Measurements from ENCODE around the gene POLR1D.
A peak's percentile ranks its signal among the peaks of the same experiment; 100 is the strongest.
"Not testable (repeated sequence)": the region's sequence is repeated elsewhere in the genome, so short reads cannot be mapped to it uniquely, and the experiment has no call there.

Gene POLR1D

DNA sequence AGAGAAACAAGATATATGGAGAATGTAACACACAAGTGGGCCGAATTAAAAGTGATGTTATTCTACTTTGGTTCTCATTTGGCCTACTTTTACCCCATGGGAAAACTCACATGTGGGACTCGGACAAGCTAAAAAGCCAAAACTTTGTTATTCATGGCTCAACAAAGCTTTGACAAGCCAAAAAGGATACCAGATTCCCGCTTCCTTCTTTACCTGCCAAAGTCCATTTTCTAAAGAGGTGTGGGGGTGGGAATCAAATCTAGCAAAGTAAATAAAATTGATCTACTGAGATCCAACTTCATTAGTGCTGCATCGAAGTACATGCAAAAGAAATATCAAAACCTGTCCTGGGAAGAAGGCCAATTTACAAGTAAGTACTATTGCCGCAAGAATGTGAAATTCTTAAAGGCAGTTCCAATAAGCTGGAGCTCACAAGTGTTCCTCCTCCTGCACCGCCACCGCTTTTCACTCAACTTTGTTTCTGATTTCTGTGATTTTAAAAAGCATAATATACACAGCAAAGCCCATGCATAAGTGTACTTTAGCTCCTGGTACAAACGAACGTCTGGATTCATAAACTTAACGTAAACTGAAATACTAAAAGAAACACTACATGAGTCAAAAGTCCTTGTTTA is 2.5 kb upstream of the POLR1D start:
- DNase-seq: no peak

DNA sequence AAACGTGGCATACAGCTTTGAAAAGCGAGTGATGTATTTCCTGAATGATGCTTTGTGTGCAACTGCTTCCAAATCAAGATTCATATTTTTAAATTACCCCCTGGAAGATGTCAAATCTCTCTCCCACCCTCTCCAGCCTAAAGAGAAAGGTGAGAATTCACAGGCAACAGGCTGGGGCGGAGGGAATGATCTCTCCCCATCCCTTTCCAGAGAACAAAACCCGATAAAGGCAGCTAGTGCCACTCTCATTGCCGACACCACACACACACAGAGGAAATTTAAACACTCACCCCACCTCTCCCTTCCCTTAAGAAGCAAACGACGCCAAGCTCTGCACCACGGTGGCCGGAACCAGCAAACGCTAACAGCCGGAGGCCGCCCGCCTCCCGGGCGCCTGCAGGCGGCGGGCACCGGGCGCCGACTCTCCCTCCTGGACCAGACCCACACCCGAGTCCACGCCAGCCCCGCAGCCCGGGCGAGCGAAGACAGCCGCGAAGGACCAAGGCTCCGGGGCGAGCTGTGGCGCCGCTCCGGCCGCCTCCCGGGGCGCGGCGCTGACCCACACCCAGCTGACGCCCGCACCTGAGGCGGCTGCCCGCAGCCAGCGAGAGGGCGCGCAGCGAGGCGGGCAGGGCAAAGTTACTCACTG is 1.8 kb upstream of the POLR1D start:
- peak; percentile 43 for DNase-seq

DNA sequence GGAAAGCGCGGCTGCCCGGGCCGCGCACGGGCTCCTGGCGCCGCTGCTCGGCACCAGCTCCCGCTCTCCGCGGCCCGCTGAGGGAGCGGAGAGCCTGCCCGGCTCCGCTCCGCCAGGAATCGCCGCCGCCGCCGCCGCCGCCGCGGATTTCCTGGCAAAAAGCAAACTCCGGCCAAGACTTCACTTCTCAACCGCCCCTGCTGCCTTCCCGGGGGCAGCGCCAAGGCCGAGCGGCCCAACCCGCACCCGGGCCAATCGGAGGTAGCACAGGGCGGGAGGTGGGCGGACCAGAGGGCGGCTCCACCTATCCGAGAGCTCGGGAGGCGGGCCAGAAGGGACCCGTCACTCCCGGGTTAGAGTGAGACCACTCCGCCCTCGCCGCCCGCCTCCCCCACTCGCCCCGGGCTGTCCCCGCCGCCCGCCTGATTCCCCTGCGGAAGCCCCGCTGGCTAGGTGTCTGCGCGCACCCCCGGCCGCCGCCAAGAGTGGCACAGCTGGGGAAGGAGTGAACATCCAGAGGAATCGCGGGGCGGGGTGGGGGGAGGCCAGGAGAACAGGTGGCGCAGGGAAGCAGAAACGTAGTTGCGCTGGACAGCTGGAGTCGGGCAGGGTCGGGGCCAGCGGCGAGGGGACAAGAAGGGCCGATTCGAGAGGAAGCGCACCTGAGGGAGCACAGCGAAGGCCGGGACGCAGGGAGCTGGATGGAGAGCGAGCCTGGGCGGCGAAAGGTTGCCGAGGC is 1.1 kb upstream of the POLR1D start, which contains the start of gene LNX2:
Gene LNX2 (minus strand): TSS at position 153 of the 739 bp plus-strand sequence. CDS start 38,826 bp downstream, outside the sequence.
- DNase-seq: peak; percentile 98

DNA sequence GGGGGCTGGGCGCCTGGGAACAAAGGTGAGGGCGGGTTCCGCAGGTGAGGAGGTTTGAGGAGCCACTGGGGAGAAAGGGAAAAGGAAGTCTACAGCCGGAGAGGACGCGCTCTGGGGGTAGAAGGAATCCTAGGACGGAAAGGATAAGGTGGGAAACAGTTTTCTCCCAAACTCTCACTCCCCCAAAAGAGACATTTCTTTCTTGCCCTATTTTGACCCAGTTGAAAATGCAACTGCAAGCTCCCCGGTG is 651 bp upstream of the POLR1D start:
- no peak for DNase-seq

DNA sequence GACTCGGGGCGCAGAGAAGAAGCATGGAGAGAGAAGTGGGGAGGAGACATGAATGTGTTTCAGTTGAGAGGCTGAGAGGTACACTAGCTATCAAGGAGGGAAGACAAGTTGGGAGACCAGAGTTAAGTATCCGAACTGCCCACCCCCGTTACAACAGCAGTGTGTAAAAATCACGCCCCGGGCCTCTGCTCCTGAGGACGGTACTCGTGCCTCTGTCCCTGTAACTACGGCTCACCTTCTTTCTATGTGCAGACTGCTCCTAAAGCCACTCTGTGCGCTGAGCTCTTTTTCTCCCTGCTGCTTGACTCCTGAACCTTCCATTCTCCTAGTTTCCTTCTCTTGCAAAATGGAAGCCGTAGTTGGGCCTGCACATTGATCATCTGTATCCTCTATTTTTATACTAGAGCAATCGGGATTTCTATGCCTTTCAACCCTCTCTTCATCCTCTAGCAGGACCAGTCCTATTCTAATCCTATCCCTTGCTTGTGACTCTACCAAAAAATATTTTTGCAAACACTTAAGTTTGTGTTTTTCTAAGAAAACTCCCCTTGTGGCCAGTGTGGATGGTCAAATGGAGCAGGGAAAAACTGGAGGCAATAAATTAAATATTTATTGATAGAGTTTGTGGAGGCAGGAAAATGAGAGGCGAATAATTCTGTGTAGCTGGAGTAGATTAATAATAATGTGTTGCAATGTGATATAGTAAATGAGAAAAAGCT is 569 bp downstream of the POLR1D start:
- no peak for DNase-seq

DNA sequence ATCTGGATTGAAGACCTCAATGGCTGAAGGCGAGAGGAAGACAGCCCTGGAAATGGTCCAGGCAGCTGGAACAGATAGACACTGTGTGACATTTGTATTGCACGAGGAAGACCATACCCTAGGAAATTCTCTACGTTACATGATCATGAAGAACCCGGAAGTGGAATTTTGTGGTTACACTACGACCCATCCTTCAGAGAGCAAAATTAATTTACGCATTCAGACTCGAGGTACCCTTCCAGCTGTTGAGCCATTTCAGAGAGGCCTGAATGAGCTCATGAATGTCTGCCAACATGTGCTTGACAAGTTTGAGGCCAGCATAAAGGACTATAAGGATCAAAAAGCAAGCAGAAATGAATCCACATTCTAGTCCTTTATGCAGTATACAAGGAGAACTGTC is 1.2 kb downstream of the POLR1D start:
- no peak for DNase-seq

DNA sequence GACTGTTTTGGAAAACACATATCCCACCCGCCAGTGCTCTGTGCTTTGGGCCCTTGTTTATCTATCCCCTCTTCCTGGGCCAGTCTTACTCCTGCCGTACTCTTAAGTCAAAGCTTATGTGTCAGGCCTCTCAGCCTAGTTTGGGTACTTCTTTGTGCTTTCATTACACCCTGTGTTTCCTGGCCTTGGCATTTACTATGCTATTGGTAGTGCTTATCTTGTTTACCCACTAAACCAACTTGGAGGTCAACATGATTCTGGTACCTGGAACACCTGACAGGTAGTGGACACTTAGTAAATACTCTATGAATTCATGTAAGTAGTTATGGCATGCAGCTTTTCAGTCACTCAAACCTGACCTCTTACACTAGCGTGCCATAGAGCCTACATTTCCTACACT is 2.4 kb downstream of the POLR1D start:
- DNase-seq: no peak

DNA sequence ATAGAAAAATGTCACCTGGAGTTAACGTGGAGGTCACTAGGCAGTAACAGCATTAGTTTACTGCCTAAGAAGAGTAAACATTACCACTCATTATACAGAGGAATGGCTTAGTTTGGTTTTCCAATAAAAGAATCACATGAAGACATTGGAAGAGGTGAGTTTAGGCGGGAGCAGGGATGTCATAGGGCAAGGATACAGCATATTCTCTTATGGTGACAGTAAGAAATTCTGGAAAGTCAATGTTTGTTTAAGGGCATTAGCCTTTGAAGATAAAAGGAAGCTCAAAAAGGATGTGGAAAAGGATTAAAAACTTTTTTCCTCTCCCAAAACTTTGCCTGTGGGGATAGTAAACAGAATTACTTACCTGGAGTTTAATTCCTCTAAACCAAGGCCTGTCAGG is 4.1 kb downstream of the POLR1D start:
- DNase-seq: no peak

DNA sequence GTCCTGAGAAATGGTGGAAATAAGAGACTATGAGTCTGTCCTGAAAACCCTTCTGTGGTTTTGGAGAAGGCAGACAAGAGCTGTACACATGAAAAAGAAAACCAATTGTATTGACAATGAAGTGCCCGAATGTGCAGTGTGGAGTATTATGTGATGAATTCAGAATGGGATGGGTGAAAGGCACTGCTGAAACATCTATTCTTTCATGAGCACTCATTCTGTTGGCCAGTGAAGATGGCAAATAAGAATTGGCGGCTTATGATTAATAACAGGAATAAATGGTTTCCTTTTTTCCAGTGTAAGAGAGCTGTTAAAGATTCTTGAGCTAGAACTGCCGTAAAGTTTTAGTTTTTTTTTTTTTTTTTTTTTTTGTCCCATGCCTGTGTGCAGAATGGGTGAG is 5.7 kb downstream of the POLR1D start:
- no peak for DNase-seq

DNA sequence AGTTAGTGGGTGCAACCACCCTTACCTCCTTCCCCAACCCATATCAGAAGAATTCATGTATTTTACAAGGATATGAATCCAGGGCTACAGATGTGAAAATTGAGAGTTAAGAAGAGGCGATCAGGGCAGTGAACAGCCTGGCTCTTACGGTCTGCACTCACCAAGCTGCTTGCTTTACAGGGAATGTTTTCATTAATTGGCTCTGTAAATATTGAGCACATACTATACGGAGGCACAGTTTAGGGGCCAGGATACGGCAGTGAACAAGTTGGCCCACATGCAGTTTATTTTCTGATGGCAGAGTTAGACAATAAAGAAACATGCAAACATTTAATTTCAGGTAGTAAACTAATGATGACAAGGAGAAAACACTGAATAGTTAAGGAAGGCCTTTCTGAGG is 6.4 kb downstream of the POLR1D start:
- no peak for DNase-seq

DNA sequence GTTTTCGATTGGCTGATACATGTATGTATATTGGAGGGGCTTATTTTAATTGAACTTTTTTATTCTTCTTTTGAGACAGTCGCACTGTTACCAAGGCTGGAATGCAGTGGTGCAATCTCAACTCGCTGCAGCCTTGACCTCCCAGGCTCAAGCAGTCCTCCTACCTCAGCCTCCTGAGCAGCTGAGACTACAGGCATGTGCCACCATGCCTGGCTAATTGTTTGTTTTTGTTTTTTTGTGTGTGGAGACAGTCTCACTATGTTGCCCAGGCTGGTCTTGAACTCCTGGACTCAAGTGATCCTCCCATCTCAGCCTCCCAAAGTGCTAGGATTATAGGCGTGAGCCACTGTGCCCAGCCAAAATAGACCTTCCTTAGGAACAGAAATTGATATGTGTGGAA is 7.1 kb downstream of the POLR1D start:
- not testable (repeated sequence) for DNase-seq

DNA sequence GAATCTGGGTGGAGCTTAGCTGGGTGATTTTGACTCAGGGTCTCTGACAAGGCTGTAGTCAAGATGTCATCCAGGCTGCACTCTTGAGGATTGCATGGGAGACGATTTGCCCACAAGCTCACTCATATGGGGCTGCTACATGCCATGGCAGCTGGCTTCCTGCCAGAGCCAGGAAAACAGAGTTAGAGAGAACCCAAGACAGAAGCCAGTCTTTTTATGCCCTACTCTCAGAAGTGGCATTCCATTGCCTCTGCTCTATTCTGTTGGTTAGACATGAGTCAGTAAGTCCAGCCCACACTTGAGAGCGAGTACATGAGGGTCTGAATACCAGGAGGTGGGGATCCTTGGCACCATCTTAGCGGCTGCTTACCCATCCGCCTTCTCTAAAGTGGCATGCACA is 9.5 kb downstream of the POLR1D start:
- no peak for DNase-seq

DNA sequence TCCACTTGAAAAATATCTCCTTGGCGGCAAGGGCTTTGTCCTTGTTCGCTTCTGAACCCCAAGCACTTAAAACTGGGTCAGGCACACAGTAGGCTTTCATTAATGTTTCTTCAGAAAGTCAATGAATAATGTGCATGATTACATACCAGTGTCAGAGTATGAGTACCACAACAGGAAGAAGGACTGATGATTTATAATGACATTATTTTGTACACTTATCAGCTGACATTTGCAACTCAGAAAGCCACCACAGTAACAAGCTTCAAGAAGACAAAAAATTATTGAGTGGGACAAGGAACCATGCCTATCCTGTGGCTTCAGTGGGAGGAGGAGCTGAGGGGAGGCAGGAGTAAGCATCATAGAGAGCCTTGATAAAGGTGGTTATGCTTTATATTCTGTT is 10.0 kb downstream of the POLR1D start:
- DNase-seq: no peak

DNA sequence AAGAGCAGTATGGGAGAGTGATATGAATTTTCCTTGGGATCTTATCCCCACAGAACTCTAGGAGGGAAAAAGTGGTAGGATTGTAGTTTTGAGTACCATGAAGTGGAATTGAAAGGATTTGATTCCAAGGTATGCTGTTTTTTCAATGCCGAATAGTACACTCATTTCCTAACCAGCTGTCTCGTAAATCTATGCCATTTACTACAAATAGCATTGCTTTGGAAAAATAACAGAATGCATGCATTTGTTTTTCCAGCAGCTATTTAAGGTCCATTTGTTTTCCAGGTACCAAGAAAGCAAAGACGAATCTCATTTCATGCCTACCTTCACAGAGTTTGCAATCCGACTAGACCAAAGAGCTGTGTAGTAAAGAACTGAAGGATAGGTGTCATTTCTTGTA is 10.5 kb downstream of the POLR1D start:
- DNase-seq: no peak

DNA sequence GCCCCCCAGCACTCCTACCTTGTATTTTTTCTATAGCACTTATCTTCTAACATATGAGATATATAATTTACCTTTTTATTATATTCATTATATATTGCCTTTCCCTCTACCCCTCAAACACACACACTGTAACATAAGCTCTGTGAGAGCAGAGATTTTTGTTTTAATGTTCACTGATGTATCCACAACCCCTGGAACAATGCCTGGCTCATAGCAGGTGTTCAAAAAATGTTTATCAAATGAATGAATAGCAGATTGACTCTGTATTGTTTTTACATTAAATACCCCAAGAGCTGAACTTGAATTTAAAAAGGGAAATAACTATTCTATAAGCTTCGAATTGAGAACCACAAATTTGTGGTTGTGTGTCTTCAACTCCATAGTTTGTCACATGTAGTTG is 11.0 kb downstream of the POLR1D start:
- no peak for DNase-seq

DNA sequence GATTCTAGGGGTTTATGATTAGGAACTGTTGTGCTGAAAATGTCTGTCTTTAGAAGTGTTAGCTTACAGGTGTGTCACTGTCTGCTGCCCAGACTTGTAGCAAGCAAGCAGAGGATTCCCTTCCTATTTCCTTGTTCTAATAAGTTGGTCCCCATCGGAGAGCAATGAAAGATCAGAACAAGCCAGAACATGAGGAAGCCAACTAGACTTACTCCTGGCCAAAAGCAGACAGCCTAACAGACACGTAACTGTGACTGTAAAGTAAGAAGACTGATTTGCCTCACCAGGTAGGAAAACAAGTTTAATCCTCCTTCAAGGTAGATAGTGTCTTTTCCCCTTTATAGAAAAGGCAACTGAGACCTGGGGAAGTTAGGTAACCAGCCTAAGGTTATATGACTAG is 12.5 kb downstream of the POLR1D start:
- DNase-seq: no peak

DNA sequence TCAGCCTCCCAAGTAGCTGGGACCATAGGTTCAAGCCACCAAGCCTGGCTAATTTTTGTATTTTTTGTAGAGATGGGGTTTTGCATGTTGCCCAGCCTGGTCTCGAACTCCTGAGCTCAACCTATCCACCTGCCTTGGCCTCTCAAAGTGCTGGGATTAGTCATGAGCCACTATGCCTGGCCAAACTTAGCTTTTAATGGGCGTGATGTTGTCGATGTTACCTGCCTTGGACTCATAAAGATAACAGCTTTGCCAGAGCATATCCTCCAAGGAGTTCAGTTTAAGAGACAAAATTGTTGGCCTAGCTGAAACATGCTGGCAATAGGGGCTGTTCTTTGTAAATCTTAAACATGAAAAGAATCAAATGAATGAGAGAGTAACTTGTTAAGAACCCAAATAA is 13.1 kb downstream of the POLR1D start:
- no peak for DNase-seq

DNA sequence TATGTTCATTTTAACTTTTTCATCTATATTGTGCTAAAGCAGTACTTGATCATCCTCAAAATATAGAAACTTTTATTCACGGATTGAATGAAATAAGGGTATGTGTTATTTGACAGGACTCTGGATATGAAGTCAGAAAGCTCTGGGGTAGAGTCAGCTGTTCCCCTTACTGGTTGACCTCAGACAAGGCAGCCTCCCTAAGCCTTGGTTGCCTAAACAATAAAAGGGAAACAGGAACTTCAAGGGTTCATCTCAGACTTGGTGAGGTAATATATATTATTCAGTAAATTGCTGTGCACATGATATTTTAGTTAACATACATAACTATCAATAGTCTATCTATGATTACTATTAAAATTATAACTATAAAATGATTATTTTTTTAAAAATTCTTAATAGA is 13.6 kb downstream of the POLR1D start:
- DNase-seq: no peak

DNA sequence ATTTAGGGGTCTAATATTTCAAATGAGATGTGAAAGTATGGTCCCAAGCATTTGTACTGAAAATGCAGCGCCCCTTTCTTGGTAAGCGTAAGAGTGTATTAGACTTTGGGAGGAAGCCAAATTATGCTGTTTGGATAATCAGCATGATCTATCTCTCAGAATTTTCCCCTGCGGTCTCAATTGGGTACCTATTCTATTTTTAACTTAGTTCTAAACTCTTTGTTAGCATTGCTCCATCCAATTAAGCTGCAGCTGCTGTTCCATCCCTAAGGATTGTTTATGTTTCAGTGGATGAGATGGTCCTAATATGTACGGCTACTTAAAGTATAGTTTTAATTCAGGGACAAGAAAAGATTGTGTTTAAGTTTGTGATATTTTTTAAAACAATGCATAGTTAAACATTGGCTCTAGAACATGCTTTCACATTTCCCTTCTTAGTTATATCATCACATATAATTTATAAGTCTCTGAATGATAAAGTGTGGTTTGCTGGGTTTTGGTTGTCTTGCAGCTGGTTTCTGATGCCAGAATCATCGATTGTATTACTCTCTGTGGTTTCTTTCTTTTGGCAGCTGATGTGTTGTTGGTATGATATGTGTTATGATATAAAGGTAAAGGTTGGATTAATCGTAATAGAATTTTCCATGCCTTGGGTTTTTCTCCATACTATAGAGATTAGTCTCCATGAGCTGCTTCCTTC is 15.0 kb downstream of the POLR1D start:
- no peak for DNase-seq

DNA sequence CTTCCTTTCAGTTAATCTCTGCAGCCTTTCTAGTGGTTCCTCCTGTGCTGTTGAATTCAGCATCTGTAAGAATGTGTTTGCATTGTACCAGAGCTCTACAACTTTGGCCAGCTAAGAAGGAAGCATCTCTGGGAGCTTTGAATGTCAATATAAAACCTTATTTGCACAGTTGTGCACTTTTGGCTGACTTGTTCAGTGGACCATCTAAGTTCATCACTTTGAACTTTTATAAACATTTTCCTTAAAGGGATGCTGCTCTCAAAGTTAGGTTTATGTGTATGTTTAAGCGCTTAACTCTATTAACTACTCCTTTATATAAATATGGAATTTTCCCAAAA is 15.6 kb downstream of the POLR1D start:
- no peak for DNase-seq

DNA sequence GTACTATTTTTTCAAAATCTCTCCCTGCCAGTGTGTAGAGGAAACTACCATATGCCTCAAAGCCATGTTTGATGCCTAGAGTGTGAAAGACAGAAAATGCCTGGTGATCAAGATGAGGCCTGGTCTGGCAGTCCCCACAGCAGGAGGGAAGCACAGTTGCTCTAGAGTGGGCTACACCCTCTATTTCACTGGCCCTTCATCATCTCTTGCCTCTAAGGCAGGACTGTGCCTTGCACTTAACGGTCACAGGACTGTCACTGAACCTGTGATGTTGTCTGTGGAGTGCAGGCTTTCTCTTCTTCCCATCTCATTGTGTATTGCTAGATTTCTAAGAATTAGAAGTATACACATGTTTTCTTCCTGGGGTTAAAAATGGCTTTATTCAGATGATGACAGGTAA is 16.3 kb downstream of the POLR1D start:
- no peak for DNase-seq

DNA sequence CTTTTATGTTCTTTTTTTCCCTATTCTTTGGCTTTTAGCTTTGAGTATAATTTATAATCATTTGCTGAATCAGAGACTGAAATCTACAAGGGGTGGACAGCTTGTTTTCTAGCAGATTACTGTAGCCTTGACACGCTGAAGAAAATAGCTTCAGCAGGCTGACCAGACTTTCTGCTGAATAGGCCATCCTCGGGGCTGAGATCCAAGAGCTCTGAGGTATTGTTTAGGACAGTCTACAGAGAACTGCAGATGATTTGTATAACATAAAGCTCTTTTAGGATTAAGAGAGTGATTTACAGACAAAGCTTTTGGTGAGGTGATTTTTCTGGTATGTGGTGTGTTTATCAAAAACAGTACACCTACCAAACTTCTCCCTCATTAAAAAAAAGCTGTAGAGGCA is 16.8 kb downstream of the POLR1D start:
- no peak for DNase-seq

DNA sequence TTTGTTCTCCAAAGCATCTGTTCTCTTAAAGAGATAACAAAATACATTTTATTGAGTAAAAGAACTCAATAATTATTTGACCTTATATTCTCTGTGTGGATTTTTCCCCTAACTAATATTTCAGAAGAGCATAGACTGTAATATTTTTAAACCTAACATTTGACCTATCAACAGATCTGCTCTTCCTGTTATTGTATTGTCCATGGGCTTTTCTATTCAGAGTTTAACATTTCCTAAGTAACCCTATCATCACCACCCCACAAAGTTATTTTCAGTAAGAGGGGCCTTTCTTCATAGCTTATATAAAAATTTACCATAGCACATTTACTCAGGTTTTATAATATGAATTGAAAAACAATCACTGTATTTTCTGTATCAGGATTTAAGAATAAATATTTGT is 17.5 kb downstream of the POLR1D start:
- no peak for DNase-seq

Data from GDM1 (cell line).